Sigmoid colon (tissue), 7 donors: Measurements from ENCODE around the gene COMP. TPM values are rescaled to one million over a fixed set of nuclear protein-coding genes. Genes with fewer than 3 reads are reported as not detected.

Source experiments
- DNase-seq: peaks from one replicate; pipeline ENCODE4 v3.0.0-alpha.2; 2019
- H3K27ac ChIP-seq, 4 donors: fragments of 200-600 bp; sonication (generic); one replicate each; pipeline ENCODE4 v1.5.1; 2016 to 2019; ENCODE audit warnings: mild to moderate bottlenecking in 1 of 4
- H3K27me3 ChIP-seq, 3 donors: fragments of 200-600 bp; sonication (generic); one replicate each; pipeline ENCODE4 v1.5.1; 2019; ENCODE audit warnings: mild to moderate bottlenecking in 1 of 3
- H3K36me3 ChIP-seq, 4 donors: fragments of 200-600 bp; sonication (generic); one replicate each; pipeline ENCODE4 v1.5.1; 2016 to 2019
- H3K4me1 ChIP-seq, 4 donors: fragments of 200-600 bp; sonication (generic); one replicate each; pipeline ENCODE4 v1.5.1; 2017 to 2019
- H3K4me3 ChIP-seq, 4 donors: fragments of 200-600 bp; sonication (generic); one replicate each; pipeline ENCODE4 v1.5.1; 2017 to 2019; ENCODE audit warnings: mild to moderate bottlenecking in 2 of 4, moderate library complexity in 1 of 4
- H3K9me3 ChIP-seq, 4 donors: fragments of 200-600 bp in 3 of 4; sonication (generic) in 3 of 4; one replicate each; pipeline versions ENCODE4 v1.5.1 to v1.6.1; 2013 to 2019
- CTCF ChIP-seq, 4 experiments: fragments of 450-650 bp in 3 of 4; fragments of 200-600 bp in 1 of 4; IDR thresholded peaks; one replicate each; pipeline ENCODE4 v1.5.1; 2016 to 2019; ENCODE audit warnings: antibody characterized with exemption in 4 of 4, mild to moderate bottlenecking in 3 of 4, moderate library complexity in 2 of 4
- EP300 ChIP-seq, 4 donors: sonication (generic); formaldehyde crosslinking; IDR thresholded peaks; one replicate each; pipeline ENCODE4 v1.6.1; 2017; ENCODE audit warnings: antibody characterized with exemption in 4 of 4
- POLR2A ChIP-seq, 2 donors: fragments of 450-650 bp; IDR thresholded peaks; one replicate each; pipeline ENCODE4 v1.6.1; 2016; ENCODE audit warnings: antibody characterized with exemption in 2 of 2, mild to moderate bottlenecking in 2 of 2, moderate library complexity in 2 of 2
- POLR2AphosphoS5 ChIP-seq, 4 donors: sonication (generic); formaldehyde crosslinking; IDR thresholded peaks; one replicate each; pipeline ENCODE4 v1.6.1; 2017; ENCODE audit warnings: antibody characterized with exemption in 4 of 4
- WGBS, 2 donors: extraction: QIAGEN DNeasy Blood & Tissue Kit; methylation state at CpG; one replicate each; pipeline ENCODE4 v1.1.7; 2013; 5-methylcytosine and 5-hydroxymethylcytosine counted together
- intact Hi-C: fragments of 100-400 bp; cut with DNase I; formaldehyde crosslinking; loops from one replicate; pipeline ENCODE4 v1.15.1; 2023
- polyA plus RNA-seq, 3 donors: library from polyadenylated mRNA; stranded (reverse); fragments of 200-250 nt; gene quantifications; one replicate each; pipeline ENCODE4 v1.2.3, GENCODE V29; 2013
- total RNA-seq, 4 donors: library from RNA; depleted of rRNA; stranded (reverse); fragments of >200 nt; gene quantifications; one replicate each; pipeline ENCODE4 v1.1.0, GENCODE V29; 2016
- donor health status: healthy with polysubstance abuse.
- donor health status: Bipolar disorder and iron deficiency.
- donor health status: healthy.

Gene COMP
- total and polyA plus RNA-seq, 7 donors, result 0.22 to 6.9 (median 0.66) TPM; not detected in 2

DNA sequence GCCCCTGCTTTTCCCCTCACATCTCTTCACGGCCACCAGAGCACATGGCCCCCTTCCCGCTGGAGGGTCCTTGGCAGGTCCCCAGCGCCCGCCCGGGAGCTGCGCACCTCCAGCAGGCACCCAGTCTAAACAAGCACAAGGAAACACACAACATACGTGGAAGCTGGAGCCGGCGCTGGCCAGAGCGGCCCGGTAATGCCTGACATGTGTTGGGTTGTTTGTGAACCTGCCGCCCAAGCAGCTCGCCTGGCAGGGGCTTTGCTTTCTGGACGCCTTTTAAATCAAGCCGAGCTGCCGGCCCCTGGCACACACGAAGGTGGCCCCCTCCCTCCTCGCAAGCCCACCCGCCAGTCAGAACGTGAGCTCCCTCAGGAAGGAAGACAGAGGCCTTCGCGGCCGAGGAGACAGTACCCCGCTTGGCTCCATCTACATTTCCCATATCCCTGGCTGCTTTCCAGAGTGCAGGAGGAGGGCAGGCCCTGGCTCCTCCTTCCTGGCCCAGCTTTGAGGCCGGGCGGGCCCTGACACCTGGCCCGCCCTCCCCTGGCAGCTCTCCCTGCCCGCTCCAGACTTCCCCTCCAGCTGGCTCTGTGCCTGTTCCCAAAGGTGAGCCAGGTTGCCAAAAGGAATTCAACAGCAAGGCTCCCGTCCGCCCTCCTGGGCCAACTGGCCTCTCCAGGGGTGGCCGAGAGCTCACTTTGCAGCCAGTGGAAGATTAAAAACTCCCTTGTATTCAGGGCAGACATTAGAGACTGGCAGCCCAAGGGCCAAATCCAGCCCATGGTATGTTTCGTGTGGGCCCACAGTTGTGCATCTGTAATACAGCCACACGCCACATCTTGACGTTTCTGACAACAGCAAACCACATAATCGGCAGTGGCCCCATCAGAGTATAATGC is 28.7 kb downstream of the COMP start:
- intact Hi-C loops, result loop anchor here (5.0 kb wide), 1 partner anchor 60 kb away; no protein-coding TSS in a partner anchor
- 19 to 59% methylated on average over 35 of the region's 35 CpGs for WGBS, 2 donors
- peak overlapping the region; percentile 59 to 78 (median 68) for H3K27ac ChIP-seq
- peak in 3 of 4 donors; percentile 13 to 50 (median 32) for TF ChIP-seq POLR2AphosphoS5 (IDR thresholded peaks at IDR 0.05)
- TF ChIP-seq CTCF (IDR thresholded peaks at IDR 0.05), result no peak
- TF ChIP-seq POLR2A (IDR thresholded peaks at IDR 0.05), result no peak
- peak overlapping the region in 3 of 4 donors; percentile 4 to 24 (median 14) for H3K4me3 ChIP-seq
- H3K27me3 ChIP-seq, result no peaks in the 10 kb centered on the region
- H3K4me1 ChIP-seq, result peaks cover 0 to 25% (median 24%) of the 10 kb centered on the region in 4 donors
- peaks cover 0 to 10% (median 0%) of the 10 kb centered on the region in 4 donors for H3K36me3 ChIP-seq
- peak; percentile 87 for DNase-seq
- H3K9me3 ChIP-seq, result no peaks in the 10 kb centered on the region

DNA sequence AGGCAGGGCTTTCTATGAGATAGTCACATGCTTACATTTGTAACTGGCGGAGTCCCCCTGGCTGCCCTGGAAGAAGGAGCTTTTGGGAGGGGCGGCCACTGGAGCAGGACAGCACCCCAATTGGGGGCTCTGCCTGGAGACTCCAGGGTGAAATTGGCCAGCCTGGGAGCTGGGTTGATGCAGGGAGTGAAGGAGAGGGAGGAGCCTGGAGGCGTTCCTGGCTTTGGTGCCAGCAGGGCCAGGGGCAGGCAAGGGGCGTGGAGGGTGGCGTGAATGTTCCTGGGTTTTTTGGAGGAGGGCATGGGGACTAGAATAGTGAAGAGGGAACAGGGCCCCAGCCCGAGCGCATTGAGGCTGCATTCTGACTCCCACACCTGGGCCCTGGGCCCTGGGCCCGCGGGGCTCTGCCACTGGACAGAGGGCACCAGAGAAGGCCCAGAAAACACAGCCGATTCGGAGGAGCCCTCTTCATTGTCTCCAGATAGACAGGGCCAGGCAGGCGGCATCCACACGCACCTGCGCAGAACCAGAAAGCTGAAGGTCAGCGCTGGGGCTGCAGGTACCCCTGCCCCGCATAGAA is 29.5 kb downstream of the COMP start:
- Histone ChIP-seq H3K27me3 (no peaks in the 10 kb centered on the region), H3K4me3 (peak overlapping the region in 2 of 4 donors; percentile 14 to 24), H3K9me3 (no peaks in the 10 kb centered on the region), H3K36me3 (peaks cover 0 to 8% (median 0%) of the 10 kb centered on the region in 4 donors), H3K4me1 (peaks cover 0 to 25% (median 24%) of the 10 kb centered on the region in 4 donors), H3K27ac (peak overlapping the region; percentile 59 to 78 (median 68))
- TF ChIP-seq EP300 (IDR thresholded peaks at IDR 0.05) (no peak), CTCF (IDR thresholded peaks at IDR 0.05) (no peak), POLR2A (IDR thresholded peaks at IDR 0.05) (no peak), POLR2AphosphoS5 (IDR thresholded peaks at IDR 0.05) (no peak)
- intact Hi-C loops, result loop anchor here (5.0 kb wide), 1 partner anchor 59 kb away; no protein-coding TSS in a partner anchor
- no peak for DNase-seq
- 80 to 92% methylated on average over 16 of the region's 16 CpGs for WGBS, 2 donors

GRCh38 chr19:18760440-18761383 is 30.4 kb downstream of the COMP start:
- WGBS, 2 donors, result 91 to 93% methylated on average over 27 of the region's 27 CpGs
- no peak overlapping the region for H3K4me3 ChIP-seq
- peaks cover 0 to 13% (median 0%) of the 10 kb centered on the region in 4 donors for H3K36me3 ChIP-seq
- intact Hi-C loops, result loop anchor here (5.0 kb wide), 1 partner anchor 58 kb away; no protein-coding TSS in a partner anchor
- no peaks in the 10 kb centered on the region for H3K9me3 ChIP-seq
- no peak for DNase-seq
- peak overlapping the region in 3 of 4 donors; percentile 59 to 78 (median 66) for H3K27ac ChIP-seq
- TF ChIP-seq POLR2AphosphoS5 (IDR thresholded peaks at IDR 0.05) (no peak), EP300 (IDR thresholded peaks at IDR 0.05) (no peak), CTCF (IDR thresholded peaks at IDR 0.05) (no peak), POLR2A (IDR thresholded peaks at IDR 0.05) (no peak)
- H3K4me1 ChIP-seq, result peaks cover 0 to 25% (median 24%) of the 10 kb centered on the region in 4 donors
- H3K27me3 ChIP-seq, result no peaks in the 10 kb centered on the region

GRCh38 chr19:18759995-18760426 is 31.1 kb downstream of the COMP start:
- DNase-seq, result no peak
- intact Hi-C loops, result loop anchor here (5.0 kb wide), 1 partner anchor 58 kb away; no protein-coding TSS in a partner anchor
- 91 to 94% methylated on average over 22 of the region's 22 CpGs for WGBS, 2 donors
- Histone ChIP-seq H3K4me1 (peaks cover 0 to 25% (median 24%) of the 10 kb centered on the region in 4 donors), H3K27ac (no peak overlapping the region), H3K9me3 (no peaks in the 10 kb centered on the region), H3K36me3 (peaks cover 0 to 19% (median 0%) of the 10 kb centered on the region in 4 donors), H3K4me3 (no peak overlapping the region), H3K27me3 (no peaks in the 10 kb centered on the region)
- TF ChIP-seq POLR2AphosphoS5 (IDR thresholded peaks at IDR 0.05) (no peak), CTCF (IDR thresholded peaks at IDR 0.05) (no peak), EP300 (IDR thresholded peaks at IDR 0.05) (no peak), POLR2A (IDR thresholded peaks at IDR 0.05) (no peak)
